ENCODE data around the gene SLC35A3. TPM values are rescaled to one million over a fixed set of nuclear protein-coding genes. Genes with fewer than 3 reads are reported as not detected.
"Not testable (repeated sequence)": the region's sequence is repeated elsewhere in the genome, so short reads cannot be mapped to it uniquely, and the experiment has no call there.

SLC35A3 gene
- total RNA-seq, 4 donors from 2014 or later, result 38.3 to 81.2 (median 57.0) TPM

GRCh38 chr1:100039591-100039990, 69.8 kb downstream of the SLC35A3 start:
- Histone ChIP-seq H3K4me3 (replicated peaks in 1 of 3) (no peak overlapping the region), H3K4me1 (peaks cover 16 to 21% of the 10 kb centered on the region in 2 donors), H3K36me3 (no peaks in the 10 kb centered on the region), H3K27ac (peak overlapping the region in 2 of 3 donors; percentile 92 to 98), H3K27me3 (no peaks in the 10 kb centered on the region), H3K9me3 (no peaks in the 10 kb centered on the region)
- intact Hi-C loops (cut with DNase I), result loop anchor here (10.0 kb wide), 1 partner anchor 225 kb away; no protein-coding TSS in a partner anchor
- 24 to 30% methylated on average over 2 of the region's 2 CpGs for WGBS, 2 donors
- DNase-seq, result no peak
- TF ChIP-seq CTCF (IDR thresholded peaks at IDR 0.05) (no peak), POLR2A (IDR thresholded peaks at IDR 0.05) (no peak)

GRCh38 chr1:100045206-100045605, 75.4 kb downstream of the SLC35A3 start:
- DNase-seq, result no peak
- H3K4me1 ChIP-seq, result peaks cover 3 to 19% of the 10 kb centered on the region in 2 donors
- H3K27ac ChIP-seq, result no peak overlapping the region
- intact Hi-C loops (cut with DNase I), result no loop called here
- TF ChIP-seq POLR2A (IDR thresholded peaks at IDR 0.05), result no peak
- TF ChIP-seq CTCF (IDR thresholded peaks at IDR 0.05), result no peak
- H3K36me3 ChIP-seq, result no peaks in the 10 kb centered on the region
- 95% methylated on average over 5 of the region's 5 CpGs for WGBS, 2 donors
- no peak overlapping the region for H3K4me3 ChIP-seq (replicated peaks in 1 of 3)
- H3K27me3 ChIP-seq, result no peaks in the 10 kb centered on the region
- no peaks in the 10 kb centered on the region for H3K9me3 ChIP-seq

- intact Hi-C loops (cut with DNase I); DNase-seq: not testable (repeated sequence)
Observed at GRCh38 chr1:100047235-100047708, 77.5 kb downstream of the SLC35A3 start.

GRCh38 chr1:100050139-100050538, 80.3 kb downstream of the SLC35A3 start:
- H3K4me3 ChIP-seq (replicated peaks in 1 of 3), result no peak overlapping the region
- WGBS, 2 donors, result 85 to 89% methylated on average over 4 of the region's 4 CpGs
- H3K27me3 ChIP-seq, result no peaks in the 10 kb centered on the region
- H3K9me3 ChIP-seq, result no peaks in the 10 kb centered on the region
- H3K4me1 ChIP-seq, result peaks cover 0 to 20% of the 10 kb centered on the region in 2 donors
- H3K36me3 ChIP-seq, result no peaks in the 10 kb centered on the region
- intact Hi-C loops (cut with DNase I), result no loop called here
- H3K27ac ChIP-seq, result peak overlapping the region in 1 of 3 donors; percentile 34
- TF ChIP-seq CTCF (IDR thresholded peaks at IDR 0.05), result no peak
- no peak for TF ChIP-seq POLR2A (IDR thresholded peaks at IDR 0.05)
- no peak for DNase-seq

More at GRCh38 chr1:100047235-100047708, 77.5 kb downstream of the SLC35A3 start:
- not testable (repeated sequence) for H3K4me3 ChIP-seq (replicated peaks in 1 of 3); H3K27me3 ChIP-seq; H3K9me3 ChIP-seq; H3K27ac ChIP-seq; H3K36me3 ChIP-seq
- peaks cover 0 to 20% of the 10 kb centered on the region in 2 donors for H3K4me1 ChIP-seq
- WGBS, 2 donors, result 95 to 96% methylated on average over 11 of the region's 11 CpGs

- Histone ChIP-seq H3K4me1 (peaks cover 0 to 20% of the 10 kb centered on the region in 2 donors), H3K27ac (no peak overlapping the region), H3K9me3 (no peaks in the 10 kb centered on the region), H3K4me3 (replicated peaks in 1 of 3) (no peak overlapping the region), H3K27me3 (no peaks in the 10 kb centered on the region), H3K36me3 (no peaks in the 10 kb centered on the region)
- WGBS, 2 donors, result 88 to 91% methylated on average over 4 of the region's 4 CpGs
- DNase-seq, result no peak
- TF ChIP-seq POLR2A (IDR thresholded peaks at IDR 0.05) (no peak), CTCF (IDR thresholded peaks at IDR 0.05) (no peak)
- intact Hi-C loops (cut with DNase I), result no loop called here
Observed at GRCh38 chr1:100051401-100051800, 81.6 kb downstream of the SLC35A3 start.

Measured in thyroid gland (tissue), 4 donors.